ENCODE results near the gene TYK2.

Gene TYK2

GRCh38 chr19:10421240-10422045 lies 41.1 kb upstream of the TYK2 start:
- no peak for DNase-seq (ENCODE audit: low read depth)
- no peak for TF ChIP-seq CTCF (IDR thresholded peaks at IDR 0.05; ENCODE audit: insufficient read depth, low read depth, low read length, missing control alignments)
- no peak overlapping the region for H3K4me3 ChIP-seq (ENCODE audit: low read length)

DNA sequence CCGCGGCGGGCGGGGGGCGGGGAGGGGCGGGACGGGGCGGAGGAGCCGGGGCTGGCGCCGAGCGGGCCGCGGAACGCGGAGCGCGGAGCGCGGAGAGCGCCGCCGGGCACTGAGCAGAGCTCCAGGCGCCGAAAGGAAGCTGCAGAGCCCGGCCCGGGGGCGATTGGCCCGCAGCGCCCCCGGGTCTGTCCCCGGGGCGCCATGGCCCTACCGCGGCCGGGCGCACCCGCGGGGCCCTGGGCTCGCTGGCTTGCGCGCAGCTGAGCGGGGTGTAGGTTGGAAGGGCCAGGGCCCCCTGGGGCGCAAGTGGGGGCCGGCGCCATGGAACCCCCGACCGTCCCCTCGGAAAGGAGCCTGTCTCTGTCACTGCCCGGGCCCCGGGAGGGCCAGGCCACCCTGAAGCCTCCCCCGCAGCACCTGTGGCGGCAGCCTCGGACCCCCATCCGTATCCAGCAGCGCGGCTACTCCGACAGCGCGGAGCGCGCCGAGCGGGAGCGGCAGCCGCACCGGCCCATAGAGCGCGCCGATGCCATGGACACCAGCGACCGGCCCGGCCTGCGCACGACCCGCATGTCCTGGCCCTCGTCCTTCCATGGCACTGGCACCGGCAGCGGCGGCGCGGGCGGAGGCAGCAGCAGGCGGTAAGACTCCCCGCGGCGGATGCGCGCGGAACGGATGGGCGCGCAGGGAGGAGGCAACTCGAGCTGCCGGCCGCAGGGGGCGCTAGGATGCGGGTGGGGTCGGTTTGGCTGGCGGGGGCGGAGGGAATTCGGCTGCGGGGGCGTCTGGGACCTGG lies 40.3 kb upstream of the TYK2 start, which contains the start of gene PDE4A:
TSS of gene PDE4A (plus strand) at position 95 of the 796 bp plus-strand sequence. CDS start at position 322, 227 bp downstream.
- peak; percentile 55 for DNase-seq (ENCODE audit: low read depth)
- TF ChIP-seq CTCF (IDR thresholded peaks at IDR 0.05; ENCODE audit: insufficient read depth, low read depth, low read length, missing control alignments) = peak; percentile 24
- peak within 1 kb of the TSS; percentile 32 for H3K4me3 ChIP-seq (ENCODE audit: low read length)

- no peak for TF ChIP-seq CTCF (IDR thresholded peaks at IDR 0.05; ENCODE audit: insufficient read depth, low read depth, low read length, missing control alignments)
- DNase-seq (ENCODE audit: low read depth) = peak; percentile 53
- peak overlapping the region; percentile 32 for H3K4me3 ChIP-seq (ENCODE audit: low read length)
These were observed 39.5 kb upstream of the TYK2 start for GRCh38 chr19:10419646-10420443.

GRCh38 chr19:10419200-10419645 lies 38.9 kb upstream of the TYK2 start:
- DNase-seq (ENCODE audit: low read depth) = no peak

GRCh38 chr19:10418485-10419199 lies 38.3 kb upstream of the TYK2 start:
- DNase-seq (ENCODE audit: low read depth) = no peak
- no peak overlapping the region for H3K4me3 ChIP-seq (ENCODE audit: low read length)
- no peak for TF ChIP-seq CTCF (IDR thresholded peaks at IDR 0.05; ENCODE audit: insufficient read depth, low read depth, low read length, missing control alignments)

More at GRCh38 chr19:10419200-10419645, 38.9 kb upstream of the TYK2 start:
- no peak for TF ChIP-seq CTCF (IDR thresholded peaks at IDR 0.05; ENCODE audit: insufficient read depth, low read depth, low read length, missing control alignments)
- H3K4me3 ChIP-seq (ENCODE audit: low read length) = no peak overlapping the region

DNA sequence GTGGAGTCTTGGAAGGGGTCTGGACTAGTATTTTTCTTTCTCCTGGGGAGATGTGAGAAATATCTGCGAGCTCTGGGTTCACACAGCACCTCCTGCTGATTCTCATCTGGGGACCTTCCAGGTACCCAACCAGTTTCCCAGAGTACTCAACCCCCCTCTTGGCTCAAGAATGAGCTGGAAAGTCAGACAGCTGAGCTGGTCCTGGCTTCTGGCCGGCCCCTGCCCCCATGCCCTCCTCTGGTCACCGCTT lies 37.8 kb upstream of the TYK2 start:
- no peak for TF ChIP-seq CTCF (IDR thresholded peaks at IDR 0.05; ENCODE audit: insufficient read depth, low read depth, low read length, missing control alignments)
- DNase-seq (ENCODE audit: low read depth) = no peak

More for the DNA sequence above, 37.8 kb upstream of the TYK2 start:
- no peak overlapping the region for H3K4me3 ChIP-seq (ENCODE audit: low read length)
